Neural progenitor cell (in vitro differentiated cells): ENCODE data around the gene EIF4G3. TPM values are rescaled to one million over a fixed set of nuclear protein-coding genes. Genes with fewer than 3 reads are reported as not detected.
"Not testable (repeated sequence)": the region's sequence is repeated elsewhere in the genome, so short reads cannot be mapped to it uniquely, and the experiment has no call there.

ENCODE experiments used
- DNase-seq: peaks from one replicate; pipeline ENCODE4 v3.0.0-alpha.2; 2016; ENCODE audit warnings: low spot score
- H2AFZ ChIP-seq: fragments of 200-600 bp; sonication (generic); replicated peaks from 2 replicates; pipeline ENCODE4 v1.6.1; 2016; ENCODE audit warnings: antibody characterized with exemption
- H3F3A ChIP-seq: fragments of 200-600 bp; sonication (generic); 2 replicates; pipeline ENCODE4 v1.6.1; 2016; ENCODE audit warnings: antibody characterized with exemption, low read depth
- H3K27ac ChIP-seq: fragments of 200-600 bp; sonication (generic); 2 replicates; pipeline ENCODE4 v1.5.1; 2016; ENCODE audit warnings: mild to moderate bottlenecking
- H3K27me3 ChIP-seq: fragments of 200-600 bp; sonication (generic); 2 replicates; pipeline ENCODE4 v1.6.1; 2016; ENCODE audit warnings: mild to moderate bottlenecking, moderate library complexity
- H3K36me3 ChIP-seq: fragments of 200-600 bp; sonication (generic); 2 replicates; pipeline ENCODE4 v1.5.1; 2016
- H3K4me1 ChIP-seq: fragments of 200-600 bp; sonication (generic); 2 replicates; pipeline ENCODE4 v1.6.1; 2016; ENCODE audit warnings: mixed run types
- H3K4me2 ChIP-seq: fragments of 200-600 bp; sonication (generic); 2 replicates; pipeline ENCODE4 v1.6.1; 2016
- H3K4me3 ChIP-seq: fragments of 200-600 bp; sonication (generic); 2 replicates; pipeline ENCODE4 v1.5.1; 2016
- H3K79me2 ChIP-seq: fragments of 200-600 bp; sonication (generic); 2 replicates; pipeline ENCODE4 v1.6.1; 2016; ENCODE audit warnings: low read depth
- H3K9ac ChIP-seq: fragments of 200-600 bp; sonication (generic); 2 replicates; pipeline ENCODE4 v1.6.1; 2016
- H3K9me3 ChIP-seq: fragments of 200-600 bp; sonication (generic); 2 replicates; pipeline ENCODE4 v1.5.1; 2016; ENCODE audit warnings: low read depth
- H4K20me1 ChIP-seq: fragments of 200-600 bp; sonication (generic); 2 replicates; pipeline ENCODE4 v1.6.1; 2016; ENCODE audit warnings: low read depth
- H3K27ac Mint-ChIP-seq: 3 replicates; pipeline ENCODE4 v1.8.0; 2021; ENCODE audit warnings: mixed read lengths
- H3K27me3 Mint-ChIP-seq: 2 replicates; pipeline ENCODE4 v1.8.0; 2022; ENCODE audit warnings: low read depth, mild to moderate bottlenecking, inconsistent platforms, moderate library complexity, mixed read lengths; ENCODE audit not compliant: insufficient read depth
- H3K36me3 Mint-ChIP-seq: 3 replicates; pipeline ENCODE4 v1.8.0; 2021; ENCODE audit warnings: mixed read lengths
- H3K4me1 Mint-ChIP-seq: 3 replicates; pipeline ENCODE4 v1.8.0; 2021; ENCODE audit warnings: mixed read lengths
- H3K4me3 Mint-ChIP-seq: 3 replicates; pipeline ENCODE4 v1.8.0; 2021; ENCODE audit warnings: mild to moderate bottlenecking, moderate library complexity, mixed read lengths
- H3K9me3 Mint-ChIP-seq: 3 replicates; pipeline ENCODE4 v1.8.0; 2020; ENCODE audit warnings: mixed read lengths
- EZH2 ChIP-seq: fragments of 200-600 bp; sonication (generic); IDR thresholded peaks from 2 replicates; pipeline ENCODE4 v1.6.1; 2017; ENCODE audit warnings: antibody characterized with exemption, mild to moderate bottlenecking, moderate library complexity
- EZH2phosphoT487 ChIP-seq: fragments of 200-600 bp; sonication (generic); IDR thresholded peaks from 2 replicates; pipeline ENCODE4 v1.6.1; 2017; ENCODE audit warnings: antibody characterized with exemption
- total RNA-seq: library from RNA; depleted of rRNA; stranded (reverse); fragments of >200 nt; gene quantifications from 2 replicates; pipeline ENCODE4 v1.2.3, GENCODE V29; 2015; ENCODE audit warnings: low replicate concordance
- TF ChIP-seq, protein P1 (sequence below): fragments of 200-600 bp; sonication (generic); IDR thresholded peaks from 2 replicates; pipeline ENCODE4 v1.5.1; 2017; ENCODE audit warnings: antibody characterized with exemption, mild to moderate bottlenecking

Gene EIF4G3
- total RNA-seq, 1 donor from 2014 or later = 73.4 TPM

DNA sequence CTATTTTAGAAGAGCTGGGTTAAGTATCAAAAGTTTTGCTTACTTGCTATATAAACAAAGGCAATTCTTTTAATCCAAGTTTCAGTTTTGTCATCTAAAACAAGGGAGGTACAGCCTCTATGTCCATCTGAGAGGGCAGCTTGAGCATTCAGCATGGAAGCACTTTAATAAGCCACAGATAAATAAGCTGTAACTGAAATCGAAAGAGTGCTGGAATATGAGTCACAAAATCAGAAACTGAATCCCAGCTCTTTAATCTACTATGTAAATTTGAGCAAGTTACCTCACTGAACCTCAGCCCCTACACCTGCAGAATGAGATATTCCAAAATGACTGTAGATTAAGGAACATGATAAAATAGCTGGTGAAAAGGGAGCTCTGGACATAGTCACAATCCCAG, 309.6 kb downstream of the EIF4G3 start:
- Mint-ChIP-seq H3K4me3 (no peak overlapping the region), H3K27me3 (no peaks in the 10 kb centered on the region), H3K36me3 (peaks cover 7% of the 10 kb centered on the region), H3K9me3 (no peaks in the 10 kb centered on the region), H3K27ac (no peak overlapping the region), H3K4me1 (no peaks in the 10 kb centered on the region)
- Histone ChIP-seq H2AFZ (no peak overlapping the region), H3K4me3 (no peak overlapping the region), H3K9me3 (no peaks in the 10 kb centered on the region), H4K20me1 (no peaks in the 10 kb centered on the region), H3K36me3 (no peaks in the 10 kb centered on the region), H3K4me1 (no peaks in the 10 kb centered on the region), H3K9ac (no peak overlapping the region), H3K27me3 (no peaks in the 10 kb centered on the region), H3K4me2 (no peak overlapping the region), H3K79me2 (no peaks in the 10 kb centered on the region), H3F3A (no peaks in the 10 kb centered on the region), H3K27ac (no peak overlapping the region)
- no peak for TF ChIP-seq EZH2
- TF ChIP-seq, protein P1, sequence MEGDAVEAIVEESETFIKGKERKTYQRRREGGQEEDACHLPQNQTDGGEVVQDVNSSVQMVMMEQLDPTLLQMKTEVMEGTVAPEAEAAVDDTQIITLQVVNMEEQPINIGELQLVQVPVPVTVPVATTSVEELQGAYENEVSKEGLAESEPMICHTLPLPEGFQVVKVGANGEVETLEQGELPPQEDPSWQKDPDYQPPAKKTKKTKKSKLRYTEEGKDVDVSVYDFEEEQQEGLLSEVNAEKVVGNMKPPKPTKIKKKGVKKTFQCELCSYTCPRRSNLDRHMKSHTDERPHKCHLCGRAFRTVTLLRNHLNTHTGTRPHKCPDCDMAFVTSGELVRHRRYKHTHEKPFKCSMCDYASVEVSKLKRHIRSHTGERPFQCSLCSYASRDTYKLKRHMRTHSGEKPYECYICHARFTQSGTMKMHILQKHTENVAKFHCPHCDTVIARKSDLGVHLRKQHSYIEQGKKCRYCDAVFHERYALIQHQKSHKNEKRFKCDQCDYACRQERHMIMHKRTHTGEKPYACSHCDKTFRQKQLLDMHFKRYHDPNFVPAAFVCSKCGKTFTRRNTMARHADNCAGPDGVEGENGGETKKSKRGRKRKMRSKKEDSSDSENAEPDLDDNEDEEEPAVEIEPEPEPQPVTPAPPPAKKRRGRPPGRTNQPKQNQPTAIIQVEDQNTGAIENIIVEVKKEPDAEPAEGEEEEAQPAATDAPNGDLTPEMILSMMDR = no peak
- no peak for TF ChIP-seq EZH2phosphoT487
- no peak for DNase-seq

DNA sequence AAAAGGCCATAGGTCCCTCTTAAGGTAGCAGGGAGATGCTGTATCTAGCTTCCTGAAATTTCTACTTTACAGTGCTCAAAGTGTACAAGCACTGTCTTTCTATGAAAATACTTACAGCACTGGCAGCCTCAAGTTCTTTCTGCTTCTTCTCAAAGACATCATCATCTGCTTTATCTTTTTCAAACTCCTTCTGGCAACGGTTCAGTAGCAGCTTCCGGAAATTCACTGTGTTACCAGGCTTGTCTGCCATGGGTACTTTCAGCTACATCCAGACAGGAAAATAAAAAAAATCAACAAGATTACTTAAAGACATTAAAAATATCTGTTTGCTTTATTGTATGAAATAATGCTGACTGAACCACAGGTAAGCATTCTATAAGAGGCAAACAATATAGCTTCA, 311.7 kb downstream of the EIF4G3 start:
- DNase-seq = no peak
- no peaks in the 10 kb centered on the region for H3K9me3 Mint-ChIP-seq
- Histone ChIP-seq H3K4me1 (no peaks in the 10 kb centered on the region), H3K27me3 (no peaks in the 10 kb centered on the region), H3K27ac (no peak overlapping the region), H4K20me1 (no peaks in the 10 kb centered on the region), H3K4me3 (no peak overlapping the region), H3K9me3 (no peaks in the 10 kb centered on the region), H3K36me3 (peaks cover 11% of the 10 kb centered on the region), H3F3A (no peaks in the 10 kb centered on the region), H3K4me2 (no peak overlapping the region), H2AFZ (no peak overlapping the region), H3K9ac (no peak overlapping the region), H3K79me2 (no peaks in the 10 kb centered on the region)
- H3K4me1 Mint-ChIP-seq = no peaks in the 10 kb centered on the region
- no peaks in the 10 kb centered on the region for H3K27me3 Mint-ChIP-seq
- no peak overlapping the region for H3K4me3 Mint-ChIP-seq
- no peak overlapping the region for H3K27ac Mint-ChIP-seq
- TF ChIP-seq, protein P1 = no peak
- no peak for TF ChIP-seq EZH2
- TF ChIP-seq EZH2phosphoT487 = no peak
- H3K36me3 Mint-ChIP-seq = peaks cover 16% of the 10 kb centered on the region

DNA sequence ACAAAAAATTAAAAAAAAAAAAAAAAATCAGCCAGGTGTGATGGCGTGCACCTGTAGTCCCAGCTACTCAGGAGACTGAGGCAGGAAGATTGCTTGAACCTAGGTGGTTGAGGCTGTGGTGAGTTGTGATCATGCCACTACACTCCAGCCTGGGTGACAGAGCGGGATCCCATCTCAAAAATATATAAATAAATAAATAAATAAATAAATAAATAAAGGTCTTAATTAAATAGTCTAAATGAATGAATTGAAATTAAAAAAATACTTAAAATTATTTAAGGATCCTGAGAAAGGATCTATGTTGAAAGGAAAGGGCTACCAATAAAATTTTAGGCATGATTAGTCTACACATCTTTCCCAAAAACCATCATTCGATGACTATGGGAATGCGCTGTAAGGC, 322.2 kb downstream of the EIF4G3 start:
- Histone ChIP-seq H3F3A (no peaks in the 10 kb centered on the region), H2AFZ (no peak overlapping the region), H3K27me3 (no peaks in the 10 kb centered on the region), H3K79me2 (no peaks in the 10 kb centered on the region), H3K36me3 (peaks cover 22% of the 10 kb centered on the region), H3K9ac (no peak overlapping the region), H3K27ac (no peak overlapping the region), H3K4me3 (no peak overlapping the region), H3K4me1 (no peaks in the 10 kb centered on the region), H3K9me3 (no peaks in the 10 kb centered on the region), H4K20me1 (no peaks in the 10 kb centered on the region), H3K4me2 (no peak overlapping the region)
- H3K4me1 Mint-ChIP-seq = no peaks in the 10 kb centered on the region
- no peak overlapping the region for H3K4me3 Mint-ChIP-seq
- no peak for DNase-seq
- H3K27ac Mint-ChIP-seq = no peak overlapping the region
- TF ChIP-seq, protein P1 = no peak
- TF ChIP-seq EZH2 (no peak), EZH2phosphoT487 (no peak)
- H3K9me3 Mint-ChIP-seq = no peaks in the 10 kb centered on the region
- no peaks in the 10 kb centered on the region for H3K27me3 Mint-ChIP-seq
- H3K36me3 Mint-ChIP-seq = peaks cover 46% of the 10 kb centered on the region

DNA sequence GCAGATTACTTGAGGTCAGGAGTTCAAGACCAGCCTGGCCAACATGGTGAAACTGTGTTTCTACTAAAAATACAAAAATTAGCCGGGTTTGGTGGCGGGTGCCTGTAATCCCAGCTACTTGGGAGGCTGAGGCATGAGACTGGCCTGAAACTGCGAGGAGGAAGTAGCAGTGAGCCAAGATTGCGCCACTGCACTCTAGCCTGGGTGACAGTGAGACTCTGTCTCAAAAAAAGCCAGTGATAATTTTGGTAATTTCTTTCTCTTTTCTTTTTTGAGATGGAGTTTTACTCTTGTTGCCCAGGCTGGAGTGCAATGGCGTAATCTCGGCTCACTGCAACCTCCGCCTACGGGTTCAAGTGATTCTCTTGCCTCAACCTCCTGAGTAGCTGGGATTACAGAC, 324.9 kb downstream of the EIF4G3 start:
- peaks cover 25% of the 10 kb centered on the region for H3K36me3 ChIP-seq
- not testable (repeated sequence) for DNase-seq

More for the DNA sequence above, 324.9 kb downstream of the EIF4G3 start:
- not testable (repeated sequence) for H3K27me3 ChIP-seq, H4K20me1 ChIP-seq, H3K9ac ChIP-seq, H3F3A ChIP-seq, H3K79me2 ChIP-seq, H3K4me2 ChIP-seq, H3K27me3 Mint-ChIP-seq, H3K4me1 ChIP-seq, H3K27ac Mint-ChIP-seq, H3K9me3 ChIP-seq, H3K27ac ChIP-seq, H3K4me3 ChIP-seq, H3K4me3 Mint-ChIP-seq, H3K4me1 Mint-ChIP-seq, H2AFZ ChIP-seq, H3K9me3 Mint-ChIP-seq
- peaks cover 33% of the 10 kb centered on the region for H3K36me3 Mint-ChIP-seq
